HG03045 (cell line): ENCODE results near the gene NTSR2.

Experiments used
- ATAC-seq: cut with Tn5 transposase; IDR thresholded peaks from one replicate; pipeline ENCODE4 v1.9.1; 2021; ENCODE audit warnings: mild to moderate bottlenecking, moderate library complexity; ENCODE audit not compliant: unreplicated experiment

NTSR2 gene

DNA sequence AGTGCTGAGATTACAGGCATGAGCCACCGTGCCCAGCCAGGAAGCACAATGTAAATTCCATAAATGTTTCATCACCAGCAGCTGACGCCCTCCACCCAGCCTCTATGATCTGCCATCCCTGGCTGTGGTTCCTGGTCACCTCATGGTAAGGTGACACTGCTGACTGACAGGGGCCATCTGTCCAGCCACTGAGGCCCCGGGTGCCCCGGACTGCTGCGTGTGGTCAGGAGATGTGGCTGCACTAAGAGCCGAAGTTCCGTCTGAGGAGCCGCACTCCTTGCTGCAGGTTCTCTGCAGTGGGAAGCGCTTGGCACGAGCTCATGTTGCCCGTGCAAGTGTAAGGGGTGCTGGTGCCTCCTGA is 10.9 kb downstream of the NTSR2 start:
- no peak for ATAC-seq

- ATAC-seq: no peak
These were observed 11.5 kb downstream of the NTSR2 start for GRCh38 chr2:11658208-11659114.

GRCh38 chr2:11657646-11658045 is 12.3 kb downstream of the NTSR2 start:
- ATAC-seq: no peak

DNA sequence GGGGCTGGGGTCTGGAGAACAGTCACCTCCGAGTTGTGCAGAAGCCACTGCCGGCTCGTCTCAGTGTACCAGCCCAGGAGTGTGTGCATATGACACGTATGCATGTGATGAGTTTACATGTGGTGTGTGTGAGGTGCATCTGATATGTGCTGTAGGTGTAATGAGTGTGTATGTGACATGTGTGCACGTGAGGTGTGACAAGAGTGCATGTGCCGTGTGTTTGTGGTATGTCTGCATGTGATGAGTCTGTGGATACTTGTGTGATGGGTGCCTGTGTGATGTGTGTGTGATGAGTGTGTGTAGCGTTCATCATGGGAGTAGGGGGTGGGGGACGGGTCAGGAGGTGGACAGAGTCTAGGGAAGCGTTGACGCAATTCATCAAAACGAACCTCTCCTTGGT is 12.8 kb downstream of the NTSR2 start:
- no peak for ATAC-seq

DNA sequence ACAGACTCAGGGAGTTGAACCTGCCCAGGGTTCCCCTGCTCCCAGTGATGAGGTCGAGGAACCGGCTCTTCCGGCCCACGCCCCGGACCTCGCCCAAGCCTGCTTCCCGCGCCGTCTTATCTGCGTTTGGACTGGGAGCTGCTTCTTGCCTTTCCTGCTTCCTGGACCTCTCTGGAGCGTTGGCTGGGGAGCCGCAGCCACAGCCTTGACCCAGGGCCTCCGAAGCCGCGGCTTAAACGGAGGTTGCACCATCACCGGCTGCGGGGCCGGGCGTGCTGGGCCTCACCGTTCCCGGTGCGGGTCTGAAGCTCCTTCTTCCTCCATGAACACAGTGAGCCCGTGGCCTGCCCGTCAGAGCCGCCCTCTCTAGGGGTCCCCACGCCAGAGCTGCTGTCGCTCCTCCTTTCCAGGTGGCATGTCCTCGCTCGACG is 13.3 kb downstream of the NTSR2 start:
- no peak for ATAC-seq

DNA sequence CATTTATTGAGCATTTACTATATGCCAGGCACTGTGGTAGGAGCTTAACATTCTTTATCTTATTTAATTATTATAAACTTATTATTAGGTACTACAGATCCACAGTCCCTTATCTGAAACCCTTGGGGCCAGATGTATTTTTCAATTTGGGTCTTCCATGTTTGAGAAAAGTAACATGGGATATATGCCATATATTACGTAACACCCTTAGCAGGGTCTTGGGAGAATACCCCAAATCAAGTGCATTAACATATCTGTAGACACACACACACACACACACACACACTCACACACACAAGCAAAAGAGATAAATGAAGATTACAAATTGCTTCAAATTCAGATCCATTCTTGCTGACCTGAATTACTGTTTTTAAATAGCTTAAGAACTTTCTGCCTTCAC is 13.7 kb downstream of the NTSR2 start:
- ATAC-seq: no peak

GRCh38 chr2:11655495-11655894 is 14.5 kb downstream of the NTSR2 start:
- no peak for ATAC-seq

DNA sequence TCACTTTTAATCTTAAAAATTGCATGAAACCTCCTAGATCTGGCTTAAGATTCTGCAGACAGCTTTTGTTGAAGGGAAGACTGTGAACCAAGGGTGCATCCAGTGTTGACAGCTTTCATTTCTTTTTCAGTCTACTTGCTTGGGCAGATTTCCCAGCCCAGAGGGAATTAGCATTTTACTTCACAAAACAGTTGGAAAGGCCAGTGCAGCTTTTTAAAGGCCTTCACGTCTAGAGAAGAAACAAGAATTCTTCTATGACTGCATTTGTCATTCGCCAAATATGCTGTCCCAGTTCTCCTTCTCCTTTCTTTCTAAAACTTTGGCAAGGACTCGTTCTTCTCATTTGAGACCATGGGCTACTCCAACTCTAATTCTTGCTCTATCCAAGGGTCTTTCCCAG is 17.4 kb downstream of the NTSR2 start:
- ATAC-seq: no peak

DNA sequence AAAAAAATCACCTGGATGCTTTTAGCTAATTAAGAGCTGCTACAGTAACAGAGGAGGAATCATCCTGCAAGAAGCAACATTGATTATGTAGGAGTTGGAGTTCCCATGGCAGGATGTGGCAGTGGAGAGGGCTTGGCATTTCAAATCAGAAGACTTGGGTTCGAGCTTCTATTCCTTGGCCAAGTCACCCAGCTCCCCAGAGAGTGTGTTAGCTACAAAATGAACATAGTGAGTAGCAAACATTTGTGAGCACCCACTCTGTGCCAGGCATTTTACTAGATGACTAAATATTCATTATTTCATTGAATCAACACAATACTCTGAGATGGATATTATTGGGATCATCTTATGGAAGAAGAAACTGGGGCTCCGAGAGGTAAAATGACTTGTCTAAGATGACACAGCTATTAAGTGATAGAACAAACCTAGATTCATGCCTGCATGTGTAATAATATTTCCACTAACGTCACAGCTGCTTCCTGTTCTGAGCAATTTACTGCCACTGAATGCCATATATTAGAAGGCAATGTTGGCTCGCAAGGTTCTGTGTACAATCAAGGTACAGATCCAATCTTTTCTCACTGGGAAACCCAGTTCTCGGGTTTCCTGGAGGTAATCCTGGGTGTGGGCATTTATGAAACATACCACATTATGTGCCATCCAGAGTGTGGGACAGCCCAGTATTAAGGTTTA is 18.0 kb downstream of the NTSR2 start:
- ATAC-seq: no peak

DNA sequence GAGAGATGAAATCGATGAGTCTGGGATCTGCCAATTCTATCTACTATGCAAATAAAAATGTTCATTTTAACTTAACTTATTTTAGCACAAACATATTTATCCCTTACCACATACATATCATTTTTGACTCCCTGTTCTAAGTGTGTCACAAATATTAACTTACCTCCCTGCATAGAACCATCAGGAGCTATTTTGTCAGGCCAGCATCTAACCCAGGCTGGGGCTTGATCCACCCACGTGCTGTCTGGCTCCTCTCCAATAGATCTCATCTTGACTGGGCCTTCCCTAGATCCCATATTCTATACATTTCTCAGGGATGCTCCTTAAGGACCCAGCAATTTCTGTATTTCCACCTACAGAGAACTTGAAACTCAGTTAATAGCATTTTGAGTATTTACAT is 20.9 kb downstream of the NTSR2 start:
- no peak for ATAC-seq

DNA sequence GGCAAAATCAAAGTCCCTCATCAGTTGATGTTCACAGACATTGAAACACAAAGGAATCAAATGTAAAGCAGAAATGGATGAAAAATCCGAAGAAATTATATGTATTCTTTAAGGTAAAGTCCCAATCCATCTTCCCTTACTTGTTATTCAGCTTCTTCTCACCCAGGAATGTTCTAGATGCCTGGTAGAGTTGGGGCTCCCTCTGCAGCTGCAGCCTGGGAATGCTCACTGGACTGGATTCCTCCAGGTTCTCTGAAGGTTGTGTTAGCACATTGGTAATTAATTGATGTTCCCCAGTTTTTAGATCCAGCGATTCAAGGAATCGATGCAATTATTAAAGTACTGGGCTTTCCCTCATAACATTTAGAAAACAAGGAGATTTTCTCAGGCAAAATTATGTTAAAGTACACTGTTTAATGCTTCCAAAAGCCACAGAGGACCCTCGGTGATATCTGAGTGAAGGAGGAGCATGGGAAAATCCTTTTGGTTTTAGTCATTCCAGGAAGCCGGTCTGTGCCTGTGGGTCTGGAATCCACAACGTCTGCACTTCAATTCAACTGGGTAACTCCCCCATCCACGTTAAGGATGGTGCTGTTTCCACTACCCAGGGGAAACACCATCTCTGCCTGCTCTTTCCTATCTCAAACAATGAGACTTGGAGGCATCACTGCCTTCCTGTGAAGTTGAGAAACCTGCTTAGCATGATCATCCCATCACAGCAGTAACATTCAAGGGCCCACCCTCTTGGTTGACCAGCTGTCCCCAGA is 22.0 kb downstream of the NTSR2 start:
- no peak for ATAC-seq

DNA sequence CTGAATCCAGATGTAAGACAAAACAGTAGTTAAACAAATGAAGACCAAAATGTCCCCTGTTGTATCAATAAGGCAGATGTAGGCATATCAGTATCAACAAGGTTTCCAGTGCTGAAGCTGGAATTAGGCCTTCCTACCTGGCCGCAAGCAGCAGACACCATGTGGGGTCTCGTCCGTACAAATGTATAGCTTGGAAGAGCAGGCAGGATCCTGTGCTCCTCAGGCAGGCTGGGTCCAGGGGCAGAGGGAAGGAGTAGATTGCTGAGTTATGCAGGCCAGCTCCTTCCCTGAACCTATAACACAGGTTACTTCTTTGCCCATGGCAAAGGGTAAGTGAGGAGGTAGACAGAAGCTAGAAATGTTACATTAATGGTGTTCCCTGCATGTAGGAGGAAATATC is 23.5 kb downstream of the NTSR2 start:
- no peak for ATAC-seq

DNA sequence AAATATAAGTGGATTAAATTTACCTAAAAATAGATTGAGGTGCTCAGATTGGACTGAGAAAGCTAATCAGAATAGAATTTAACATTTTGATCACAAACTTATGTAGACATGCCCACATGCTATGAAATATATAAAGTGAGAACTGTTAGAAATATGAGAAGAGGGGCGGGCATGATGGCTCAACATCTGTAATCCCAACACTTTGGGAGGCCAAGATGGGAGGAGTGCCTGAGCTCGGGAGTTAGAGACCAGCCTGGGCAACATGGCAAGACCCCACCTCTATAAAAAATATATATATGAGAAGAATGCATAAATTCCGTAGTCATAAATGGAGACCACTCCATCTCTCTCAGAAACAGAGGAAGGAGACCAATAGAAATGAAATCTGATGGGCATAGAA is 25.7 kb downstream of the NTSR2 start:
- no peak for ATAC-seq

DNA sequence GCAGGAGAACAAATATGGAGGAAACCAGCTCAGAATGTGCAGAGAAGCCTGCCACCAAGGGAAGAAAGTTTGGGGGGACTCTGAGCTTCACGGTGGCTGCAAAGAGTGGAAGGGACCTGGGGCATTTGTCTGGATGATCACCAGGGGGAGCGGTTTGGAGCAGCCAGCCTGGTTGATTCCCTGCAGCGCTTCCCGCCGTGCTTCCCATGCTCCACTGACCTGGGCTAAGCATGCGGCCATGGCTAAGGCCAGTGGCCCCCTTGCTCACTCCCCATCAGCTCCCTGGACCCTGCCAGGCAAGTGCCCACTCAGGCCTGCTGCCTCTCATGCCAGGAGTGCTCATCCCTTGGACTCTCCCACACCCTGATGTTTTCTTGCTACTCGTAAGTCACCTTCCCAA is 27.0 kb downstream of the NTSR2 start:
- ATAC-seq: no peak

- ATAC-seq: no peak
These were observed 29.9 kb downstream of the NTSR2 start for GRCh38 chr2:11640132-11640531.

- ATAC-seq: no peak
These were observed 30.5 kb downstream of the NTSR2 start for GRCh38 chr2:11639503-11639902.

DNA sequence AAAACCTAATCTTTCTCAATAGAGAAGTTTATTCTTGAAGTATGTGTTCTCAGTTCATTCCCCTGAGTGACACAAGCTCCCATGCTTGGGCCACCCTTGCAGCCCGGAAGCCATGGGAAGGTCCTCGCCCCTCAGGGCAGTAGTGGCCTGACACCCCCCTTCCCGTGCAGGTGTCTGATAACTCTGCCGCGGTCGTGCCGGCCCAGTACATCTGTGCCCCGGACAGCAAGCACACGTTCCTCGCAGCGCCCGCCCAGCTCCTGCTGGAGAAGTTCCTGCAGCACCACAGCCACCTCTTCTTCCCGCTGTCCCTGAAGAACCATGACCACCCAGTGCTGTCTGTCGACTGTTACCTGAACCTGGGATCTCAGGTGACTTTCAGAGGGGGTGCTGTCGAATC is 32.4 kb downstream of the NTSR2 start:
- ATAC-seq: no peak

- no peak for ATAC-seq
These were observed 33.3 kb downstream of the NTSR2 start for GRCh38 chr2:11636593-11637295.

DNA sequence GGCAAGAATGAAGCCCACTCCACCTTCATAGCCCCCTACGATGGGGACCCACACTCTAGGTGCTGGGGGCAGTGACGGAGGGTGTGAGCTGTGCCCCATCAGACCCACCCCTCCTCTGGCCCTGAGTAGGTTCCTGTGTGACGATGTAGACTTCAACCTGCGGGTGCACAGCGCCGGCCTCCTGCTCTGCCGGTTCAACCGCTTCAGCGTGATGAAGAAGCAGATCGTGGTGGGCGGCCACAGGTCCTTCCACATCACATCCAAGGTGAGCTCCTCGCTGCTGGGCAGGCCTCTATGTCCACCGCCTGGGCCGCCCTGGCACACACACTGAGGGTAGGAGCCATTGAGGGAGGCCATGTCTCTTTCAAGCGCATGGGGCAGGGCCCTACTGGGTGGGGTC is 34.9 kb downstream of the NTSR2 start:
- ATAC-seq: no peak

DNA sequence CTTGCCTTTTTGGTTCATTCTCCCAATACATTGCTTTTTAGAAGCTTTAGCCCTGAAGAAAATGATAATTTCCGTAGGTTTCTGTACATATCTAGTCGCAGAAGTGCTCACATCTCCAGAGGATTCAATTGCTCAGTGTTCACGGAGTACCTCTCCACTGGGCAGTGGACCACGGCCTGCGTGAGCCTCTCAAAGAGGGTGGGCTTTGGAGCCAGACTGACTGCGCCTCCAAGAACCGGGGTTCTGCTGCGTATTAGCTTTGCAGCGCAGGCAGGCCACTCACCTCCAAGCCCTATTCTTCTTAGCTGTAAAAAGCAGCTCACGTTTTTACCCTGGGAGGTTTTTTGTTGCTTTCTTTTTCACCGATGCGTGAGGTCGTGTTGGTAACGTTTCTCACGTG is 35.4 kb downstream of the NTSR2 start:
- no peak for ATAC-seq

DNA sequence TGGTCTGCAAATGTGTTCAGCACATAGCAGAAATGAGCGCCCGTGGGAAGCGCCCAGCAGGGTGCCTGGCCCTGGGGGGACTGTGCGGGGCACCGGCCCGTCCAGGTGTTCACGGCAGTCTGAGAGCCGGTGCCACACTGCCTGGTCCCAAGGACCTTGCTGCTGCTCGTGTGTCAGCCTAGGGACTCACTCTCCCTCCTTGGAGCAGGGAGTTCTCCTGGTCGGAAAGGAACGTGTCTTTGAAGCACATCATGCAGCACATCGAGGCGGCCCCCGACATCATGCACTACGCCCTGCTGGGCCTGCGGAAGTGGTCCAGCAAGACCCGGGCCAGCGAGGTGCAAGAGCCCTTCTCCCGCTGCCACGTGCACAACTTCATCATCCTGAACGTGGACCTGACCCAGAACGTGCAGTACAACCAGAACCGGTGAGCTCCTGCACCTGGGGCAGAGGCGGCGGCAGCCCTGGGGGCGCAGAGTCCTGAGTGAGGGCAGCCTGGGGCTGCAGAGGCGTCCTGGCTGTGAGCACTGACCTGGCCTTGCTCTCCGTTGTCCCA is 36.0 kb downstream of the NTSR2 start:
- ATAC-seq: no peak
